ENCODE data around the gene ERGIC3.

GRCh38 chr20:35606127-35606526, 64.2 kb downstream of the ERGIC3 start:
- no peak for TF ChIP-seq HDAC6 (IDR thresholded peaks at IDR 0.05; ENCODE audit: unreplicated experiment)
- no peak for TF ChIP-seq EZH2 (IDR thresholded peaks at IDR 0.05; ENCODE audit: borderline replicate concordance, control insufficient read depth, low read depth, low read length)
- TF ChIP-seq POLR2A (IDR thresholded peaks at IDR 0.05; ENCODE audit: low read depth, low read length), result no peak
- TF ChIP-seq EGR1 (IDR thresholded peaks at IDR 0.05; ENCODE audit: borderline replicate concordance in 1 of 2, low read depth in 2 of 2, low read length in 2 of 2), result no peak
- TF ChIP-seq CTCF (IDR thresholded peaks at IDR 0.05 in 2 of 3, conservative IDR thresholded peaks at IDR 0.05 in 1 of 3; ENCODE audit: control insufficient read depth in 2 of 3, extremely low read depth in 1 of 3, insufficient read depth in 1 of 3, low read depth in 3 of 3, low read length in 3 of 3), result no peak
- no peak for TF ChIP-seq POLR2AphosphoS5 (IDR thresholded peaks at IDR 0.05; ENCODE audit: low read length)
- no peak for TF ChIP-seq TAF1 (IDR thresholded peaks at IDR 0.05; ENCODE audit: borderline replicate concordance, low read depth, low read length)
- TF ChIP-seq PML (IDR thresholded peaks at IDR 0.05; ENCODE audit: low read length), result no peak
- no peak for TF ChIP-seq MXI1 (IDR thresholded peaks at IDR 0.05; ENCODE audit: low read depth, low read length)
- no peak for TF ChIP-seq SP1 (IDR thresholded peaks at IDR 0.05; ENCODE audit: low read depth, low read length)
- no peak for TF ChIP-seq MAX (IDR thresholded peaks at IDR 0.05; ENCODE audit: low read depth, low read length)

Data from GM12878 (cell line).